Measurements from ENCODE around the gene PRKCH.

DNA sequence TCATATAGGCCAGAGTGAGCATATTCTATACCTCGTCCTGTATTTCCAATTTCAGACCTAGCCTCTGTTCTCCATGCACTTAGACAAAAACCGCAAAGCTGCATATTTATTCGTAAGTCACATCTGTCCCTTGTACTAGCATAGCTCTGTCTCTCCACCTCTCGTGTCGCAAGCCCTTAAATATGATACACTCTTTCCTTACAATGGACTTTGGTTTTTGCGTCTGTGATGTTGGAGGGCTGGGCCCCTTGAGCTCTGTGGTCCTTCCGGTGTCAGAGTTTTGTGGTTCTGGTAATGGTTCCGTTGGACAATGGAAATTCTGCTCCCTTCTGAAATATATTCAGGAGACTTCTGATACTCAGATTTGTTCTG, 11.3 kb downstream of the PRKCH start:
- TF ChIP-seq SPI1 (IDR thresholded peaks at IDR 0.05; ENCODE audit: low read depth, low read length) (no peak), POLR2A (IDR thresholded peaks at IDR 0.05; ENCODE audit: low read depth, low read length) (no peak), POLR2AphosphoS5 (IDR thresholded peaks at IDR 0.05; ENCODE audit: low read depth, low read length) (no peak), TAF1 (IDR thresholded peaks at IDR 0.05; ENCODE audit: low read depth, low read length) (no peak)
